Kidney (tissue), 14 donors: ENCODE measurements around the gene YIPF7. TPM values are rescaled to one million over a fixed set of nuclear protein-coding genes. Genes with fewer than 3 reads are reported as not detected.

Source experiments
- DNase-seq, 5 donors: peaks; one replicate each; pipeline ENCODE4 v3.0.0-alpha.2; 2013 to 2020
- FAIRE-seq: peaks from 2 replicates; lab custom pipeline; 2012; peaks lifted over from hg19 to GRCh38; lab: Jason Lieb, UNC
- H3K27ac ChIP-seq, 2 donors: one replicate each; pipeline ENCODE4 v1.7.0; 2013; ENCODE audit warnings: low read depth in 2 of 2, low read length in 2 of 2, inconsistent platforms in 1 of 2
- H3K27me3 ChIP-seq: one replicate; pipeline ENCODE4 v1.7.1; 2013; ENCODE audit warnings: low read length, inconsistent platforms; ENCODE audit not compliant: control insufficient read depth, insufficient read depth
- H3K36me3 ChIP-seq, 3 donors: one replicate each; pipeline versions ENCODE4 v1.7.0 to v1.7.1; 2013; ENCODE audit warnings: low read length in 3 of 3, control low read depth in 1 of 3, inconsistent platforms in 1 of 3; ENCODE audit not compliant: insufficient read depth in 3 of 3, control insufficient read depth in 2 of 3
- H3K4me1 ChIP-seq, 3 donors: one replicate each; pipeline versions ENCODE4 v1.7.0 to v1.7.1; 2013; ENCODE audit warnings: low read length in 3 of 3, inconsistent platforms in 1 of 3, low read depth in 1 of 3; ENCODE audit not compliant: control insufficient read depth in 2 of 3, insufficient read depth in 2 of 3
- H3K4me3 ChIP-seq, 3 donors: one replicate each; pipeline versions ENCODE4 v1.7.0 to v1.8.1; 2013; ENCODE audit warnings: low read length in 3 of 3, control low read depth in 1 of 3, inconsistent platforms in 1 of 3
- H3K9ac ChIP-seq, 3 donors: one replicate each; pipeline versions ENCODE4 v1.7.0 to v1.7.1; 2013; ENCODE audit warnings: low read length in 3 of 3, control low read depth in 1 of 3, inconsistent platforms in 1 of 3
- H3K9me3 ChIP-seq, 3 donors: one replicate each; pipeline versions ENCODE4 v1.7.0 to v1.7.1; 2013; ENCODE audit warnings: low read length in 3 of 3, control low read depth in 1 of 3, inconsistent platforms in 1 of 3; ENCODE audit not compliant: control insufficient read depth in 2 of 3, insufficient read depth in 1 of 3
- intact Hi-C: fragments of 100-400 bp; cut with DNase I; formaldehyde crosslinking; loops from one replicate; pipeline ENCODE4 v1.11.1; 2022
- polyA plus RNA-seq: library from polyadenylated mRNA; stranded (reverse); fragments of 350-450 nt; fragmentation: Illumina TruSeq; extraction: RNeasy Lipid Tissue Mini Kit (QIAGEN cat#74804); gene quantifications from one replicate; pipeline ENCODE4 v1.2.3, GENCODE V29; 2014; ENCODE audit warnings: low read depth, low replicate concordance; ENCODE audit not compliant: insufficient read depth
- total RNA-seq: library from RNA; stranded (reverse); fragmentation: NEBNext Ultra II Directional; extraction: Animal tissue kit (Norgen Biotek cat#: 25700); gene quantifications from one replicate; pipeline ENCODE4 v1.2.1, GENCODE V29; 2021
- TF ChIP-seq, protein P1 (sequence below): IDR thresholded peaks from 3 replicates; pipeline ENCODE4 v1.5.1; 2012; ENCODE audit warnings: mild to moderate bottlenecking, moderate library complexity, borderline replicate concordance; ENCODE audit not compliant: insufficient read depth; ENCODE audit errors: extremely low read depth
- donor health status: control.
- donor health status: control.
- donor health status: control.
- donor health status: control.
- donor health status: control.
- donor health status: DM: yes; HTN: yes; CAD: no.
- donor health status: Normal renal cell carcinoma (clear cell type).

The YIPF7 gene
- total and polyA plus RNA-seq, 2 donors from 2014 or later = not detected

DNA sequence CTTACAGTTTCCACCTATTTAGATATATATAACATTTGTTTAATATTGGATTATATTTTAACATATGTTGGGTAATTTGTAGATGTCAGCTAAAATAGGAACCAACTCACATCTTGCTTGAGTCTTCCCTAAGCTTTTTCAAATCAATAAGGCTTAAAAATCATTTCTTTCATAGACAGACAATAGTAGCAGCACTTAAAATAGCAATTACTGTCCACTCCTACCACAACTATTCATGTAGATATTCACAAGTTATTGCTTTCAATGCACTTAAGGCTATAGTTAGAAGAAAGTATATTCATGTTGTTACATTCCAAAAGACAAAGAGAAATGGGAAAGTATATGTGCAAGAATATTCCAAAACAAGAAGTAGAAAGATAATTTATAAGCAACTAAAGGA, 71.2 kb downstream of the YIPF7 start:
- Histone ChIP-seq H3K9ac (no peak overlapping the region), H3K4me1 (no peaks in the 10 kb centered on the region), H3K9me3 (no peaks in the 10 kb centered on the region), H3K4me3 (no peak overlapping the region), H3K27me3 (no peaks in the 10 kb centered on the region), H3K27ac (no peak overlapping the region), H3K36me3 (no peaks in the 10 kb centered on the region)
- TF ChIP-seq, protein P1, sequence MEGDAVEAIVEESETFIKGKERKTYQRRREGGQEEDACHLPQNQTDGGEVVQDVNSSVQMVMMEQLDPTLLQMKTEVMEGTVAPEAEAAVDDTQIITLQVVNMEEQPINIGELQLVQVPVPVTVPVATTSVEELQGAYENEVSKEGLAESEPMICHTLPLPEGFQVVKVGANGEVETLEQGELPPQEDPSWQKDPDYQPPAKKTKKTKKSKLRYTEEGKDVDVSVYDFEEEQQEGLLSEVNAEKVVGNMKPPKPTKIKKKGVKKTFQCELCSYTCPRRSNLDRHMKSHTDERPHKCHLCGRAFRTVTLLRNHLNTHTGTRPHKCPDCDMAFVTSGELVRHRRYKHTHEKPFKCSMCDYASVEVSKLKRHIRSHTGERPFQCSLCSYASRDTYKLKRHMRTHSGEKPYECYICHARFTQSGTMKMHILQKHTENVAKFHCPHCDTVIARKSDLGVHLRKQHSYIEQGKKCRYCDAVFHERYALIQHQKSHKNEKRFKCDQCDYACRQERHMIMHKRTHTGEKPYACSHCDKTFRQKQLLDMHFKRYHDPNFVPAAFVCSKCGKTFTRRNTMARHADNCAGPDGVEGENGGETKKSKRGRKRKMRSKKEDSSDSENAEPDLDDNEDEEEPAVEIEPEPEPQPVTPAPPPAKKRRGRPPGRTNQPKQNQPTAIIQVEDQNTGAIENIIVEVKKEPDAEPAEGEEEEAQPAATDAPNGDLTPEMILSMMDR = no peak
- FAIRE-seq (no peak), DNase-seq (no peak)
- intact Hi-C loops = no loop called here

DNA sequence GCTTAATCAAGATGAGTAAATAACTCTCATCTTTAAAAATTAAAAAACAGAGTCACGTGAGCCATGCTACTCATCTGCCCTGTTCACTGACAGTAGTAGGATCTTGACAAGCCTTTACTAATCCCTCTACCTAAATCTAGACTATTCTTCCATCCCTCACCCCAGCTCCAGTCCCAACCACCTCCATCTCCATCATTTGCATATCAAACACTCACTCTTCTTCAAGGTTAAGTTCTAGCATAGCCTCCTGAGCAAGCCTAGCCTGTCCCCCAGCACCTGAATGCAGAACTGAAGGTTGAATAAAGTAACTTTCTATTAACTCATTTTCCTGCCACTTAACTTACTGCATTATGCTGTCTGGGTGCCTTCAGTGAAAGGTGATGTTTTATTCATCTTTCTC, 72.5 kb downstream of the YIPF7 start:
- Histone ChIP-seq H3K27me3 (no peaks in the 10 kb centered on the region), H3K4me1 (no peaks in the 10 kb centered on the region), H3K36me3 (no peaks in the 10 kb centered on the region), H3K27ac (no peak overlapping the region), H3K9me3 (no peaks in the 10 kb centered on the region), H3K4me3 (no peak overlapping the region), H3K9ac (no peak overlapping the region)
- intact Hi-C loops = no loop called here
- TF ChIP-seq, protein P1 = no peak
- DNase-seq = no peak
- FAIRE-seq = no peak

Other genes starting within 250 kb of the YIPF7 start
- 1.3 TPM for gene KCTD8, start 202.8 kb downstream of the YIPF7 start, total RNA-seq
- gene KCTD8, start 202.8 kb downstream of the YIPF7 start, polyA plus RNA-seq = 0.62 TPM
- 21.2 TPM for gene GUF1, start 26.8 kb upstream of the YIPF7 start, total RNA-seq
- 17.8 TPM for gene GUF1, start 26.8 kb upstream of the YIPF7 start, polyA plus RNA-seq
- gene GNPDA2, start 74.9 kb upstream of the YIPF7 start, total RNA-seq = 19.4 TPM
- 12.3 TPM for gene GNPDA2, start 74.9 kb upstream of the YIPF7 start, polyA plus RNA-seq